Neutrophil (primary cell): Measurements from ENCODE around the gene PEAK1.

Experiments used
- H3K27ac ChIP-seq: fragments of 200-600 bp; sonication (generic); 2 replicates; pipeline ENCODE4 v1.5.1; 2016; ENCODE audit warnings: mild to moderate bottlenecking, moderate library complexity
- H3K27me3 ChIP-seq: fragments of 200-600 bp; sonication (generic); 2 replicates; pipeline ENCODE4 v1.6.0; 2016; ENCODE audit warnings: mild to moderate bottlenecking
- H3K36me3 ChIP-seq: fragments of 200-600 bp; sonication (generic); 2 replicates; pipeline ENCODE4 v1.5.1; 2017
- H3K4me1 ChIP-seq, 2 experiments: fragments of 200-600 bp in 1 of 2; sonication (generic) in 1 of 2; 1 replicate in 1 of 2; 2 replicates in 1 of 2; pipeline versions ENCODE4 v1.5.1 to v1.6.1; 2013 to 2016; ENCODE audit warnings: low read depth in 1 of 2, low read length in 1 of 2, mild to moderate bottlenecking in 1 of 2, moderate library complexity in 1 of 2; ENCODE audit not compliant: control insufficient read depth in 1 of 2, insufficient read depth in 1 of 2
- H3K4me3 ChIP-seq, 2 experiments: fragments of 200-600 bp in 1 of 2; sonication (generic) in 1 of 2; 1 replicate in 1 of 2; 2 replicates in 1 of 2; pipeline ENCODE4 v1.5.1; 2013 to 2016; ENCODE audit warnings: low read depth in 1 of 2, low read length in 1 of 2, mild to moderate bottlenecking in 1 of 2, moderate library complexity in 1 of 2
- H3K9me3 ChIP-seq: fragments of 200-600 bp; sonication (generic); 2 replicates; pipeline ENCODE4 v1.5.1; 2016
- CTCF ChIP-seq: fragments of 200-600 bp; sonication (generic); IDR thresholded peaks from 2 replicates; pipeline ENCODE4 v1.5.1; 2016; ENCODE audit warnings: antibody characterized with exemption

The PEAK1 gene

GRCh38 chr15:77093436-77093835 is 326.5 kb downstream of the PEAK1 start:
- Histone ChIP-seq H3K36me3 (no peaks in the 10 kb centered on the region), H3K9me3 (no peaks in the 10 kb centered on the region), H3K4me1 (no peaks in the 10 kb centered on the region), H3K4me3 (no peak overlapping the region), H3K27ac (no peak overlapping the region), H3K27me3 (no peaks in the 10 kb centered on the region)
- TF ChIP-seq CTCF = no peak

GRCh38 chr15:77091097-77091496 is 328.8 kb downstream of the PEAK1 start:
- H3K27me3 ChIP-seq = no peaks in the 10 kb centered on the region

GRCh38 chr15:77087213-77087612 is 332.7 kb downstream of the PEAK1 start:
- H3K4me1 ChIP-seq = peaks cover 19 to 29% of the 10 kb centered on the region in 2 experiments
- H3K27ac ChIP-seq = no peak overlapping the region
- no peak overlapping the region for H3K4me3 ChIP-seq
- no peak for TF ChIP-seq CTCF
- H3K27me3 ChIP-seq = no peaks in the 10 kb centered on the region
- no peaks in the 10 kb centered on the region for H3K9me3 ChIP-seq
- no peaks in the 10 kb centered on the region for H3K36me3 ChIP-seq

More at GRCh38 chr15:77091097-77091496, 328.8 kb downstream of the PEAK1 start:
- no peak for TF ChIP-seq CTCF
- Histone ChIP-seq H3K4me3 (no peak overlapping the region), H3K4me1 (peaks cover 0 to 1% of the 10 kb centered on the region in 2 experiments), H3K36me3 (no peaks in the 10 kb centered on the region), H3K9me3 (no peaks in the 10 kb centered on the region), H3K27ac (no peak overlapping the region)

- no peaks in the 10 kb centered on the region for H3K27me3 ChIP-seq
- H3K27ac ChIP-seq = no peak overlapping the region
- no peak overlapping the region for H3K4me3 ChIP-seq
- no peak for TF ChIP-seq CTCF
- no peaks in the 10 kb centered on the region for H3K36me3 ChIP-seq
- peaks cover 27 to 37% of the 10 kb centered on the region in 2 experiments for H3K4me1 ChIP-seq
- no peaks in the 10 kb centered on the region for H3K9me3 ChIP-seq
These were observed 334.6 kb downstream of the PEAK1 start for GRCh38 chr15:77085297-77085696.

- H3K4me1 ChIP-seq = peaks cover 31 to 42% of the 10 kb centered on the region in 2 experiments
- no peaks in the 10 kb centered on the region for H3K27me3 ChIP-seq
- TF ChIP-seq CTCF = no peak
- no peaks in the 10 kb centered on the region for H3K36me3 ChIP-seq
- H3K9me3 ChIP-seq = no peaks in the 10 kb centered on the region
- H3K4me3 ChIP-seq = no peak overlapping the region
- H3K27ac ChIP-seq = no peak overlapping the region
These were observed 335.5 kb downstream of the PEAK1 start for GRCh38 chr15:77084436-77084835.
